ENCODE measurements around the gene CCDC71L. TPM values are rescaled to one million over a fixed set of nuclear protein-coding genes. Genes with fewer than 3 reads are reported as not detected.

Gene CCDC71L
- 23.9 and 25.1 TPM in 2 replicates for total RNA-seq

DNA sequence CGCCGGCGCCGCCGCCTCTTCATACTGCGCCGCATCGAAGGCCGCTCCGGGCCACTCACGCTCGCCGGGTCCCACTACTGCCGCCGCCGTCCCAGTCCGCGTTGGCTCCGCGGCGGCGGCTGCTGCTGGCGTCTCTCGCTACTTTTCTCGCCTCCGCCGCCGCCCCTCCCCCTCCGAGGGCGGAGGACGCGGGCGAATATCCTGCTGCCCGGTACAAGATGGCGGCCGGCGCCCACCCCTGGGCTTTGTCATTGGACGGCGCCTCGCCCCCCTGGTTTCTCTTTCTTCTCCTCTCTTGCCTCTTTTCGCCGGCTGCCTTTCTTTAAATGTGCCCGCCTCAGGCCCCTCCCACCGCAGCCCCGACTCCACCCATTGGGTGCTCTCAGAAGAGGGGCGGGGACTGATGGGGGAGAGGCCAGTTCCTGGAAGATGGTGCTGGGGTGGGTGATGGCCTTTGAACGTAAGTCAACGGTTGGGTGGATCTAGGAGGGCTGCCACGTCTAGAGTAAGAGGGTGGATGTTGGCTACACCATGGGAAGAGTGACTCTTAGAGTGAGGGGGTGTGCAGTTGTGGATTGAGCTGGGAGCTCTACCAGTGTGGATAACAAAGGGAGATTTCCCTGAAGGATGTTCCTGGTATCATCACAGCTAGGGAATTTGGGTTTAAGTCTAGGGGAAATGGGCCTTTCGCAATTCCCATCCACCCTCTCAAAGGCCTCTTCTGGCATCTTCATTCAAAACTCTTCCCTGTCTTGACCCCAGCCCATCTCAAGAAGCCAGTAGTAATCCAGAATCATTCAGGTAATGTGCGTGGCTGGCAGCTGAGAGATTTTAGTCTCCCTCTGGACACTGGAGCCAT is at the start of gene CCDC71L:
Gene CCDC71L, minus strand, starts transcription at position 297 of the 859 bp plus-strand sequence. Its CDS starts 262 bp downstream, at position 35.

Other genes with a start within 250 kb of the CCDC71L start
- gene PIK3CG, start 204.1 kb upstream of the CCDC71L start, total RNA-seq = not detected in 2 replicates